VCaP (cell line): Measurements from ENCODE around the gene DUSP2.

Source experiments
- H3K27ac ChIP-seq: fragments of 450-650 bp; 2 replicates; pipeline ENCODE4 v1.5.1; 2017
- CTCF ChIP-seq: fragments of 450-650 bp; conservative IDR thresholded peaks from 2 replicates; pipeline ENCODE4 v1.5.1; 2017; ENCODE audit warnings: mild to moderate bottlenecking, moderate library complexity

DUSP2 gene

DNA sequence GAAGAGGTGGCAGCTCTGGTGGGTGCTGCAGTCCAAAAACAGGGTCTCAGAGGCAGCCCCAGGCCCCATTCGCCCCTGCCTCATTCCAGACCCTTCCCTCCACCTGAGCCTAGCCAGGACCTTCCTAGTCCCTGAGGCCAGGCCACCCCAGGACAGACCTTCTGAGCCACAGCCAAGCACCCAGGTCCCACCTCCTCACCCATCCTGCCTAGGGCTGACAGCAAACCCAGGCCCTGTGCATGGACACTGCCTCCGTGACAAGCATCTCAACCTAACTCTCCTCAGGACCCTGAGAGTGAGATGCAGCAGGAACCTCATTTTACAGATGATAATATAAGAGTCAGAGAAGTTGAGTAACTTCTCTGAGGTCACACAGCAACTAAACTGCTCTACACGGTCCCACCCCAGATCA lies 44.3 kb downstream of the DUSP2 start:
- no peak overlapping the region for H3K27ac ChIP-seq
- TF ChIP-seq CTCF = no peak

DNA sequence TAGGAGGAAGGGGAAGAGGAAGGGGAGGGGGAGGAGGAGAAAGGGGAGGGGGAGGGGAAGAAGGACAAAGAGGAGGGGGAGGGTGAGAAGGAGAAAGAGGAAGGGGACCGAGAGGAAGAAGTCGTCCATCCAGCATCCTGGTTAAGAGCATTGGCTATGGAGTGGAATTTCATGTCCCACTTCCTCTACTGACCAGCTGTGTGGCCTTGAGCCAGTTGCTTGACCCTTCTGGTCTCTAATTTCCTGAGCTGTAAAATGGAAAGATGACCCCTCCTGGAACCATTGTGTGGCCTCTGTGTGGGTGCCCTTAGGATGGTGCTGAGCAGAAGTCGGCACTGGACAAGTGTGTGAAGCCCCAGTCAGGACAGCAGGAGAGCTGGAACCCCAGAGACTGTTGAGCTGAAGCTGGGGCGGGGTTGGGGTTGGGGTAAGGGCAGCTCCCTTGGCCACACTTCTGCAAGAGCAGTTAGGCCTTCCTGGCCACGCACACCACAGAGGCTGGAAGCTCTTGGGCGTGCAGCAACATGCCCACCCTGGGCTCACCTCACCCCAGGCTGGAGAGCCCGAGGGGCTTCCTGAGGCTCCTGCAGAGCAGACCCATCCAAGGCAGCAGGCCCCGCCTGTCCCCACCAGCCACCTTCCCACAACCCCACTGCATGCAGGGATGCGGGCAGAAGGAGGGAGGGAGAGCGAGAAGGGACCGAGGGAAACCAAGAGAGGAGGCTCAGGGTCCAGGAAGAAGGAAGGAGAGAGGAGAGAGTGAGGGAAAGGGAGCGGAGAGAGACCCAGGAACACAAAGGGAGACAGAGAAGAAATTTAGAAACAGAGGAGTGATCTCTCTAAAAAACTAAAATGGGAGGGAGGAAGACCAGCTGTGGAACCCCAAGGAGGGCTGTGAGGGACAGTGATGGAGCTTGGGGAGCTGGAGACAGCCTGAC lies 45.1 kb downstream of the DUSP2 start:
- H3K27ac ChIP-seq = no peak overlapping the region
- no peak for TF ChIP-seq CTCF

- no peak overlapping the region for H3K27ac ChIP-seq
Measured at GRCh38 chr2:96098900-96099590, 46.2 kb downstream of the DUSP2 start.

GRCh38 chr2:96097951-96098823 lies 47.1 kb downstream of the DUSP2 start:
- TF ChIP-seq CTCF = no peak
- no peak overlapping the region for H3K27ac ChIP-seq

More at GRCh38 chr2:96098900-96099590, 46.2 kb downstream of the DUSP2 start:
- TF ChIP-seq CTCF = no peak

DNA sequence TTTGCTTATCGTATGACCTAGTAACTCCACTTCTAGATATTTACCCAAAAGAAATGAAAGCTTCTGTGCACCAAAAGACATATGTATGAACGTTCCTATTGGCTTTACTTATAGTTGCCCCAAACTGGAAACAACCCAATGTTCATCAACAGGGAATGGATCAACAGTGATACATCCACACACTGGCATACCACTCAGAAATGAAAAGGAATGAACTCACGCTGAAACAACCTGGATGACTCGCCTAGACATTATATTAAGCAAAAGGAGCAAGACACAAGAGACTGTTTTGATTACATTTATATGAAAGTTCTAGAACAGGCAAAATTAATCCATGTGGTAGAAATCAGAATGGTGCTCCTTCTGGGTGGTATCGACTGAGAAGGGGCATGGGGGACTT lies 47.8 kb downstream of the DUSP2 start:
- no peak for TF ChIP-seq CTCF
- no peak overlapping the region for H3K27ac ChIP-seq

DNA sequence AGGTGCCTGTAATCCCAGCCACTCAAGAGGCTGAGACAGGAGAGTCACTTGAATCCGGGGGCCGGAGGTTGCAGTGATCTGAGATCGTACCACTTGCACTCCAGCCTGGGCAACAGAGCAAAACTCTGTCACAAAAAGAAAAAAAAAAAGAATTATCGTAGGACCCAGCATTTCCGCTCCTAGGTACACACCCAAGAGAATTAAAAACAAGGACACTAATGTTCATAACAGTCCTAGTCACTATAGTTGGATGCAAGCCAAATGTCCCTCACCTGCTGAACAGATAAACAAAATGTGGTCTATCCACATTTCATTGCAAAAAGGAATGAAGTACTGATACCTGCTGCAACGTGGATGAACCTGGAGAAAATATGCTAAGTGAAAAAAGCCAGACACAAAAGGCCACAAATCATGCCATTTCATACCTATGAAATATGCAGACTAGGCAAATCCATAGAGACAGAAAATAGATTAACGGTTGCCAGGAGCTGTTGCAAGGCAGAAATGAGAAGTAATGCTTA lies 50.1 kb downstream of the DUSP2 start:
- H3K27ac ChIP-seq = no peak overlapping the region
- no peak for TF ChIP-seq CTCF
